WTC11 (cell line): Measurements from ENCODE around the gene CACNA1D. TPM values are rescaled to one million over a fixed set of nuclear protein-coding genes. Genes with fewer than 3 reads are reported as not detected.

Experiments used
- ATAC-seq: fragments of 200-7000 bp; cut with Tn5 transposase; 2 replicates; pipeline ENCODE4 v1.10.0; 2021; ENCODE audit warnings: mild to moderate bottlenecking, moderate library complexity
- CTCF ChIA-PET: fragments of 300-600 bp; sonication (Branson Sonifier 250); formaldehyde crosslinking; loops from one replicate; lab custom pipeline; 2021; ENCODE audit warnings: antibody characterized with exemption; lab: Charles Lee
- POLR2A ChIA-PET: fragments of 350-600 bp; sonication (Branson Sonifier 250); formaldehyde crosslinking; loops from one replicate; lab custom pipeline; 2021; ENCODE audit warnings: antibody characterized with exemption; lab: Charles Lee
- DNase-seq: peaks from one replicate; pipeline ENCODE4 v3.0.0; 2021; ENCODE audit warnings: low spot score
- H3K27ac Mint-ChIP-seq: 2 replicates; pipeline ENCODE4 v1.8.0; 2021; ENCODE audit warnings: mixed read lengths
- H3K27me3 Mint-ChIP-seq: 2 replicates; pipeline ENCODE4 v1.8.0; 2021; ENCODE audit warnings: low read depth, mild to moderate bottlenecking, moderate library complexity, mixed read lengths
- H3K36me3 Mint-ChIP-seq: 2 replicates; pipeline ENCODE4 v1.8.0; 2021; ENCODE audit warnings: mixed read lengths
- H3K4me1 Mint-ChIP-seq: 2 replicates; pipeline ENCODE4 v1.8.0; 2022; ENCODE audit warnings: mixed read lengths
- H3K4me3 Mint-ChIP-seq: 2 replicates; pipeline ENCODE4 v1.8.0; 2021; ENCODE audit warnings: mild to moderate bottlenecking, moderate library complexity, mixed read lengths
- H3K9me3 Mint-ChIP-seq: 2 replicates; pipeline ENCODE4 v1.8.0; 2021; ENCODE audit warnings: mixed read lengths
- ATF1 ChIP-seq: sonication (generic); formaldehyde crosslinking; IDR thresholded peaks from 2 replicates; pipeline ENCODE4 v1.8.1; 2023; ENCODE audit warnings: mild to moderate bottlenecking, moderate library complexity, missing genetic modification reagents
- CDX4 ChIP-seq: fragments of 250-450 bp; sonication (Bioruptor Pico); IDR thresholded peaks from 2 replicates; pipeline ENCODE4 v1.9.0; 2021; ENCODE audit warnings: moderate library complexity, mild to moderate bottlenecking, inconsistent platforms, borderline replicate concordance
- CREB1 ChIP-seq: sonication (generic); formaldehyde crosslinking; IDR thresholded peaks from 2 replicates; pipeline ENCODE4 v1.8.0; 2023; ENCODE audit warnings: mild to moderate bottlenecking, missing genetic modification reagents
- CREM ChIP-seq: sonication (generic); formaldehyde crosslinking; IDR thresholded peaks from 2 replicates; pipeline ENCODE4 v1.8.1; 2022; ENCODE audit warnings: mild to moderate bottlenecking, missing genetic modification reagents, moderate library complexity
- CTCF ChIP-seq: fragments of 200-600 bp; IDR thresholded peaks from 2 replicates; pipeline ENCODE4 v1.8.0; 2022; ENCODE audit warnings: antibody characterized with exemption
- E2F4 ChIP-seq: sonication (generic); formaldehyde crosslinking; IDR thresholded peaks from 2 replicates; pipeline ENCODE4 v1.8.1; 2022; ENCODE audit warnings: low read depth, mild to moderate bottlenecking, moderate library complexity, missing genetic modification reagents, borderline replicate concordance
- ESRRA ChIP-seq: sonication (generic); formaldehyde crosslinking; IDR thresholded peaks from 2 replicates; pipeline ENCODE4 v1.8.1; 2022; ENCODE audit warnings: mild to moderate bottlenecking, missing genetic modification reagents, borderline replicate concordance
- ETV6 ChIP-seq: sonication (generic); formaldehyde crosslinking; IDR thresholded peaks from 2 replicates; pipeline ENCODE4 v1.8.1; 2022; ENCODE audit warnings: mild to moderate bottlenecking, missing genetic modification reagents
- FOXK1 ChIP-seq: sonication (generic); formaldehyde crosslinking; IDR thresholded peaks from 2 replicates; pipeline ENCODE4 v1.8.0; 2022; ENCODE audit warnings: mild to moderate bottlenecking, moderate library complexity, missing genetic modification reagents
- FOXP4 ChIP-seq: sonication (generic); formaldehyde crosslinking; IDR thresholded peaks from 2 replicates; pipeline ENCODE4 v1.8.0; 2022; ENCODE audit warnings: mild to moderate bottlenecking, missing genetic modification reagents
- HMGA2 ChIP-seq: fragments of 250-450 bp; sonication (Bioruptor Pico); IDR thresholded peaks from 2 replicates; pipeline ENCODE4 v1.4.0; 2021; ENCODE audit warnings: mild to moderate bottlenecking, moderate library complexity
- MLX ChIP-seq: sonication (generic); formaldehyde crosslinking; IDR thresholded peaks from 2 replicates; pipeline ENCODE4 v1.8.1; 2023; ENCODE audit warnings: mild to moderate bottlenecking, missing genetic modification reagents, moderate library complexity
- NR2C2 ChIP-seq: sonication (generic); formaldehyde crosslinking; IDR thresholded peaks from 2 replicates; pipeline ENCODE4 v1.8.0; 2022; ENCODE audit warnings: mild to moderate bottlenecking, missing genetic modification reagents
- RELA ChIP-seq: sonication (generic); formaldehyde crosslinking; IDR thresholded peaks from 2 replicates; pipeline ENCODE4 v1.8.1; 2022; ENCODE audit warnings: missing genetic modification reagents, mild to moderate bottlenecking, borderline replicate concordance
- USF2 ChIP-seq: sonication (generic); formaldehyde crosslinking; IDR thresholded peaks from 2 replicates; pipeline ENCODE4 v1.8.1; 2023; ENCODE audit warnings: mild to moderate bottlenecking, missing genetic modification reagents, moderate library complexity
- ZBTB43 ChIP-seq: sonication (generic); formaldehyde crosslinking; IDR thresholded peaks from 2 replicates; pipeline ENCODE4 v1.8.1; 2023; ENCODE audit warnings: mild to moderate bottlenecking, missing genetic modification reagents
- ZNF138 ChIP-seq: sonication (generic); formaldehyde crosslinking; conservative IDR thresholded peaks from 2 replicates; pipeline ENCODE4 v1.8.1; 2022; ENCODE audit warnings: mild to moderate bottlenecking, moderate library complexity, missing genetic modification reagents
- ZNF532 ChIP-seq: fragments of 250-450 bp; sonication (Bioruptor Pico); IDR thresholded peaks from 2 replicates; pipeline ENCODE4 v1.9.0; 2021; ENCODE audit warnings: mild to moderate bottlenecking, borderline replicate concordance
- total RNA-seq: library from RNA; stranded (reverse); gene quantifications from 3 replicates; pipeline ENCODE4 v1.2.3, GENCODE V29; 2021

Gene CACNA1D
- total RNA-seq, 1 experiment from 2014 or later: 2.3 TPM

- TF ChIP-seq ZBTB43 (CRISPR knock-in tag) (no peak), ZNF138 (CRISPR knock-in tag) (no peak), HMGA2 (CRISPR knock-in tag) (no peak)
Measured at GRCh38 chr3:53628536-53629401, 134.4 kb downstream of the CACNA1D start (continued).

- Mint-ChIP-seq H3K4me1 (no peaks in the 10 kb centered on the region), H3K4me3 (no peak overlapping the region)
- no peak for DNase-seq
- TF ChIP-seq RELA (CRISPR knock-in tag) (no peak), FOXP4 (no peak), FOXK1 (CRISPR knock-in tag) (no peak), ZNF532 (CRISPR knock-in tag) (no peak), USF2 (CRISPR knock-in tag) (no peak), CDX4 (CRISPR knock-in tag) (no peak), E2F4 (CRISPR knock-in tag) (no peak), MLX (no peak), ZNF138 (CRISPR knock-in tag) (no peak), ESRRA (CRISPR knock-in tag) (no peak), CREB1 (CRISPR knock-in tag) (no peak), CREM (no peak), CTCF (no peak), NR2C2 (no peak), ETV6 (CRISPR knock-in tag) (no peak), ATF1 (CRISPR knock-in tag) (no peak)
- TF ChIP-seq, all 79 proteins: peak for 0
- H3K9me3 Mint-ChIP-seq: peaks cover 17% of the 10 kb centered on the region
- ATAC-seq: no peak
- H3K27me3 Mint-ChIP-seq: no peaks in the 10 kb centered on the region
- ChIA-PET POLR2A (no interaction called here), CTCF (no interaction called here)
- no peaks in the 10 kb centered on the region for H3K36me3 Mint-ChIP-seq
- H3K27ac Mint-ChIP-seq: no peak overlapping the region
Measured at GRCh38 chr3:53629402-53629723, 135.0 kb downstream of the CACNA1D start.
